MM.1S (cell line): ENCODE results near the gene PDGFD.

ENCODE experiments used
- DNase-seq: peaks from one replicate; pipeline ENCODE4 v3.0.0-alpha.2; 2015
- H2AFZ ChIP-seq: fragments of 300-600 bp; sonication (generic); 2 replicates; pipeline ENCODE4 v1.6.0; 2016; ENCODE audit warnings: antibody characterized with exemption, low read length
- H3F3A ChIP-seq: fragments of 300-600 bp; sonication (generic); 2 replicates; pipeline ENCODE4 v1.6.1; 2016; ENCODE audit warnings: mild to moderate bottlenecking, antibody characterized with exemption, low read length, moderate library complexity, mixed read lengths; ENCODE audit not compliant: insufficient read depth
- H3K27ac ChIP-seq: fragments of 300-600 bp; sonication (generic); 2 replicates; pipeline ENCODE4 v1.5.1; 2016; ENCODE audit warnings: mild to moderate bottlenecking, low read length
- H3K27me3 ChIP-seq: fragments of 300-600 bp; sonication (generic); replicated peaks from 2 replicates; pipeline ENCODE4 v1.6.0; 2016; ENCODE audit warnings: low read length; ENCODE audit not compliant: insufficient read depth
- H3K36me3 ChIP-seq: fragments of 300-600 bp; sonication (generic); replicated peaks from 2 replicates; pipeline ENCODE4 v1.6.1; 2016; ENCODE audit warnings: mild to moderate bottlenecking, low read length, mixed read lengths; ENCODE audit not compliant: insufficient read depth
- H3K4me1 ChIP-seq: fragments of 300-600 bp; sonication (generic); 2 replicates; pipeline ENCODE4 v1.6.1; 2016; ENCODE audit warnings: low read length, mixed read lengths
- H3K4me2 ChIP-seq: fragments of 300-600 bp; sonication (generic); 2 replicates; pipeline ENCODE4 v1.6.0; 2016; ENCODE audit warnings: low read depth, low read length
- H3K4me3 ChIP-seq: fragments of 300-600 bp; sonication (generic); 2 replicates; pipeline ENCODE4 v1.5.1; 2016; ENCODE audit warnings: low read length, mixed read lengths
- H3K79me2 ChIP-seq: fragments of 300-600 bp; sonication (generic); 2 replicates; pipeline ENCODE4 v1.6.1; 2016; ENCODE audit warnings: mixed run types, low read length, mixed read lengths
- H3K9ac ChIP-seq: fragments of 300-600 bp; sonication (generic); 2 replicates; pipeline ENCODE4 v1.6.1; 2016; ENCODE audit warnings: low read length, mixed read lengths
- H3K9me2 ChIP-seq: fragments of 300-600 bp; sonication (generic); replicated peaks from 2 replicates; pipeline ENCODE4 v1.6.1; 2016; ENCODE audit warnings: mild to moderate bottlenecking, low read length, mixed read lengths; ENCODE audit not compliant: insufficient read depth
- H3K9me3 ChIP-seq: fragments of 300-600 bp; sonication (generic); replicated peaks from 2 replicates; pipeline ENCODE4 v1.6.1; 2016; ENCODE audit warnings: mild to moderate bottlenecking, low read length, mixed read lengths; ENCODE audit not compliant: insufficient read depth
- H4K20me1 ChIP-seq: fragments of 300-600 bp; sonication (generic); 2 replicates; pipeline ENCODE4 v1.6.1; 2016; ENCODE audit warnings: mild to moderate bottlenecking, low read length, moderate library complexity, mixed read lengths; ENCODE audit not compliant: insufficient read depth
- EZH2 ChIP-seq: fragments of 300-600 bp; sonication (generic); optimal IDR thresholded peaks from 2 replicates; pipeline ENCODE3; 2017; ENCODE audit warnings: low read depth, mild to moderate bottlenecking, antibody characterized with exemption, low read length, mixed read lengths
- EZH2phosphoT487 ChIP-seq: fragments of 300-600 bp; sonication (generic); IDR thresholded peaks from 2 replicates; pipeline ENCODE4 v1.6.1; 2018; ENCODE audit warnings: antibody characterized with exemption, low read length
- TF ChIP-seq, protein P1 (sequence below): fragments of 300-600 bp; sonication (generic); IDR thresholded peaks from 2 replicates; pipeline ENCODE4 v1.5.1; 2016; ENCODE audit warnings: antibody characterized with exemption, low read length, mixed read lengths

The PDGFD gene

DNA sequence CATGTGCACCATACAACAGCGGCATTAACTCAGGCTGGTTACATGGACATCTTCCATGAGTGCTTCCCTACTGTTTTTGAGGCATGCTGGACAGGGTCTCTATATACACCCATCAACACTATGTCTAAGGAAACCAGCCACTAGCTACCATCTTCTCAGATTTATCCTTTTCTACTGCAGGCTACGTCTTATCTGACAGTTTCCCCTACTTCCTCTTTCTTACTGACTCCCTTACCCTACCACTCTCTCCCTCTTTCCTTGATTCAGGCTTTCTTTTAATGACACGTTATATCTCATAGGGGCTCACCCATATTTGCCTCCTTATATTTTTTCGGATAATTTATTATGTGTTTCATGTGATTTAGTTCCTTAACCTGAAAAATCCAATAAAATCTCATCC, 85.7 kb downstream of the PDGFD start:
- Histone ChIP-seq H2AFZ (no peak overlapping the region), H3K9ac (no peak overlapping the region), H3K4me1 (no peaks in the 10 kb centered on the region), H3K79me2 (no peaks in the 10 kb centered on the region), H3K4me3 (no peak overlapping the region), H4K20me1 (no peaks in the 10 kb centered on the region), H3K9me3 (no peaks in the 10 kb centered on the region), H3K9me2 (no peaks in the 10 kb centered on the region), H3F3A (no peaks in the 10 kb centered on the region), H3K27ac (no peak overlapping the region), H3K27me3 (no peaks in the 10 kb centered on the region), H3K36me3 (no peaks in the 10 kb centered on the region), H3K4me2 (no peak overlapping the region)
- TF ChIP-seq, protein P1, sequence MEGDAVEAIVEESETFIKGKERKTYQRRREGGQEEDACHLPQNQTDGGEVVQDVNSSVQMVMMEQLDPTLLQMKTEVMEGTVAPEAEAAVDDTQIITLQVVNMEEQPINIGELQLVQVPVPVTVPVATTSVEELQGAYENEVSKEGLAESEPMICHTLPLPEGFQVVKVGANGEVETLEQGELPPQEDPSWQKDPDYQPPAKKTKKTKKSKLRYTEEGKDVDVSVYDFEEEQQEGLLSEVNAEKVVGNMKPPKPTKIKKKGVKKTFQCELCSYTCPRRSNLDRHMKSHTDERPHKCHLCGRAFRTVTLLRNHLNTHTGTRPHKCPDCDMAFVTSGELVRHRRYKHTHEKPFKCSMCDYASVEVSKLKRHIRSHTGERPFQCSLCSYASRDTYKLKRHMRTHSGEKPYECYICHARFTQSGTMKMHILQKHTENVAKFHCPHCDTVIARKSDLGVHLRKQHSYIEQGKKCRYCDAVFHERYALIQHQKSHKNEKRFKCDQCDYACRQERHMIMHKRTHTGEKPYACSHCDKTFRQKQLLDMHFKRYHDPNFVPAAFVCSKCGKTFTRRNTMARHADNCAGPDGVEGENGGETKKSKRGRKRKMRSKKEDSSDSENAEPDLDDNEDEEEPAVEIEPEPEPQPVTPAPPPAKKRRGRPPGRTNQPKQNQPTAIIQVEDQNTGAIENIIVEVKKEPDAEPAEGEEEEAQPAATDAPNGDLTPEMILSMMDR = no peak
- TF ChIP-seq EZH2phosphoT487 = no peak
- DNase-seq = no peak

DNA sequence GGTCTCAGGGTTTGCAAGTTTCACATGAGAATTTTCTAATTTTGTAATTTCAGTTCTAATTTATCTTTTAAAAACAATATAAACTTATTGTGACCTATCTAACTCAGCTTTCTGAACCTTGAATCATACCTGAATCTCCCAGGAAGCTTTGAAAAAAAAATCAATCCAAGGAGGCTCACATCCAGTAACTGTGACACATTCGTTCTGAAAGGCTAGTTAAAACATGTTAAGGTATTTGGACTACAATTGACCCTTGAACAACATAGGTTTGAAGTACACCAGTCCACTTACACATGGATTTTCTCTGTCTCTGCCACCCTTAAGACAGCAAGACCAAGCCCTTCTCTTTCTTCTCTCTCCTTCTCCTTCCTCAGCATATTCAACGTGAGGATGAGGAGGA, 87.5 kb downstream of the PDGFD start:
- Histone ChIP-seq H3K79me2 (no peaks in the 10 kb centered on the region), H3K36me3 (no peaks in the 10 kb centered on the region), H4K20me1 (no peaks in the 10 kb centered on the region), H3F3A (no peaks in the 10 kb centered on the region), H3K4me1 (no peaks in the 10 kb centered on the region), H3K9ac (no peak overlapping the region), H2AFZ (no peak overlapping the region), H3K4me2 (no peak overlapping the region), H3K27ac (no peak overlapping the region), H3K9me2 (no peaks in the 10 kb centered on the region), H3K4me3 (no peak overlapping the region), H3K27me3 (no peaks in the 10 kb centered on the region), H3K9me3 (no peaks in the 10 kb centered on the region)
- no peak for TF ChIP-seq EZH2phosphoT487
- TF ChIP-seq, protein P1 = no peak
- no peak for TF ChIP-seq EZH2
- DNase-seq = no peak

DNA sequence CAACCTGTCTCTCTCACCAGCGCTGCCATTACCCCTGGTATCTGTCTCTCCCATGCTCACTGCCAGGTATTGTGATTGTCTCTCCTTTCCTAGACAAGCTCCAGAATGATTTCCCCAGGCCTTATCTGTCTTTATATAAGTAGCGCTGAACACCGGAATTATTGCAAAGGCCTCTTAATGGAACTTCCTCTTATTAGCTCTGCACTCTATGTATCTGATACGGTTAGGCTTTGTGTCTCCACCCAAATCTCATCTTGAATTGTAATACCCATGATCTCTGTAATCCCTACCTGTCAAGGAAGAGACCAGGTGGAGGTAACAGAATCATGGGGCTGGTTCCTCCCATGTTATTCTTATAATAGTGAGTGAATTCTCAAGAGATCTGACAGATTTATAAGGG, 88.2 kb downstream of the PDGFD start:
- DNase-seq = no peak
- Histone ChIP-seq H3K27ac (no peak overlapping the region), H3K9me3 (no peaks in the 10 kb centered on the region), H3K9ac (no peak overlapping the region), H3K4me3 (no peak overlapping the region), H3K79me2 (no peaks in the 10 kb centered on the region), H3K27me3 (no peaks in the 10 kb centered on the region), H3K9me2 (no peaks in the 10 kb centered on the region), H2AFZ (no peak overlapping the region), H3F3A (no peaks in the 10 kb centered on the region), H3K36me3 (no peaks in the 10 kb centered on the region), H4K20me1 (no peaks in the 10 kb centered on the region), H3K4me2 (no peak overlapping the region), H3K4me1 (no peaks in the 10 kb centered on the region)
- TF ChIP-seq EZH2 (no peak), EZH2phosphoT487 (no peak)
- TF ChIP-seq, protein P1 = no peak
